DOHH2 (cell line): ENCODE results near the gene LUZP1.

Source experiments
- H3F3A ChIP-seq: fragments of 200-600 bp; sonication (generic), shearing (Covaris generic); 2 replicates; pipeline ENCODE4 v1.6.0; 2016; ENCODE audit warnings: antibody characterized with exemption, mild to moderate bottlenecking; ENCODE audit not compliant: control insufficient read depth, insufficient read depth
- H3K27ac ChIP-seq: fragments of 200-600 bp; sonication (generic); 2 replicates; pipeline ENCODE4 v1.5.1; 2014; ENCODE audit warnings: low read depth, mild to moderate bottlenecking, low read length, moderate library complexity
- H3K27me3 ChIP-seq: fragments of 200-600 bp; sonication (generic); 2 replicates; pipeline ENCODE4 v1.6.1; 2014; ENCODE audit warnings: mild to moderate bottlenecking, low read length, mixed read lengths; ENCODE audit not compliant: control insufficient read depth
- H3K36me3 ChIP-seq: fragments of 200-600 bp; sonication (generic); 2 replicates; pipeline ENCODE4 v1.6.1; 2014; ENCODE audit warnings: mild to moderate bottlenecking, low read length, moderate library complexity, mixed read lengths; ENCODE audit not compliant: control insufficient read depth
- H3K4me1 ChIP-seq: fragments of 200-600 bp; sonication (generic); 2 replicates; pipeline ENCODE4 v1.6.1; 2014; ENCODE audit warnings: mild to moderate bottlenecking, low read length, mixed read lengths; ENCODE audit not compliant: control insufficient read depth
- H3K4me2 ChIP-seq: fragments of 200-600 bp; sonication (generic); 2 replicates; pipeline ENCODE4 v1.6.0; 2014; ENCODE audit warnings: mild to moderate bottlenecking, low read length, moderate library complexity
- H3K4me3 ChIP-seq: fragments of 200-600 bp; sonication (generic); 2 replicates; pipeline ENCODE4 v1.5.1; 2014; ENCODE audit warnings: mild to moderate bottlenecking, low read length, mixed read lengths
- H3K79me2 ChIP-seq: fragments of 200-600 bp; sonication (generic); 2 replicates; pipeline ENCODE4 v1.6.1; 2014; ENCODE audit warnings: mild to moderate bottlenecking, low read length, mixed read lengths; ENCODE audit not compliant: control insufficient read depth
- H3K9me2 ChIP-seq: fragments of 200-600 bp; sonication (generic); replicated peaks from 2 replicates; pipeline ENCODE4 v1.6.1; 2014; ENCODE audit warnings: mild to moderate bottlenecking, low read length, mixed read lengths; ENCODE audit not compliant: control insufficient read depth
- H3K9me3 ChIP-seq: fragments of 200-600 bp; sonication (generic); 2 replicates; pipeline ENCODE4 v1.6.1; 2014; ENCODE audit warnings: antibody characterized with exemption, low read length, mixed read lengths; ENCODE audit not compliant: control insufficient read depth, insufficient read depth
- H4K20me1 ChIP-seq: fragments of 200-600 bp; sonication (generic); 2 replicates; pipeline ENCODE4 v1.6.0; 2014; ENCODE audit warnings: low read depth, mild to moderate bottlenecking, antibody characterized with exemption, low read length, moderate library complexity; ENCODE audit not compliant: control insufficient read depth, insufficient read depth
- CTCF ChIP-seq: fragments of 200-600 bp; sonication (generic); IDR thresholded peaks from one replicate; pipeline ENCODE4 v1.5.1; 2014; ENCODE audit warnings: antibody characterized with exemption, mild to moderate bottlenecking, low read depth, low read length; ENCODE audit not compliant: poor library complexity, severe bottlenecking
- EZH2phosphoT487 ChIP-seq: fragments of 200-600 bp; sonication (generic); IDR thresholded peaks from 2 replicates; pipeline ENCODE4 v1.6.1; 2017; ENCODE audit warnings: borderline replicate concordance, mild to moderate bottlenecking, antibody characterized with exemption, low read length, moderate library complexity, mixed read lengths

Gene LUZP1

GRCh38 chr1:23179862-23180261 lies 11.2 kb upstream of the LUZP1 start:
- TF ChIP-seq EZH2phosphoT487 = no peak
- TF ChIP-seq CTCF = no peak
- Histone ChIP-seq H3K27me3 (peaks cover 20% of the 10 kb centered on the region), H3K79me2 (no peaks in the 10 kb centered on the region), H3F3A (peaks cover 6% of the 10 kb centered on the region; the same call in 1 of the 2 replicates), H3K9me3 (no peaks in the 10 kb centered on the region), H3K4me2 (no peak overlapping the region; the same call in 1 of the 2 replicates), H3K4me3 (no peak overlapping the region), H4K20me1 (no peaks in the 10 kb centered on the region), H3K27ac (no peak overlapping the region), H3K9me2 (no peaks in the 10 kb centered on the region), H3K4me1 (peaks cover 42% of the 10 kb centered on the region), H3K36me3 (no peaks in the 10 kb centered on the region)

- Histone ChIP-seq H3K27me3 (peaks cover 17% of the 10 kb centered on the region), H3F3A (peaks cover 6% of the 10 kb centered on the region; the same call in 1 of the 2 replicates), H3K4me1 (peaks cover 42% of the 10 kb centered on the region), H3K36me3 (no peaks in the 10 kb centered on the region), H3K4me3 (no peak overlapping the region), H3K9me3 (no peaks in the 10 kb centered on the region), H3K4me2 (no peak overlapping the region), H3K79me2 (no peaks in the 10 kb centered on the region), H3K27ac (no peak overlapping the region), H3K9me2 (no peaks in the 10 kb centered on the region), H4K20me1 (no peaks in the 10 kb centered on the region)
- TF ChIP-seq CTCF (peak; percentile 28), EZH2phosphoT487 (no peak)
Measured at GRCh38 chr1:23178950-23179349, 10.3 kb upstream of the LUZP1 start.

GRCh38 chr1:23178414-23178813 lies 9.8 kb upstream of the LUZP1 start:
- Histone ChIP-seq H3K27ac (no peak overlapping the region), H4K20me1 (no peaks in the 10 kb centered on the region), H3K4me1 (peaks cover 42% of the 10 kb centered on the region), H3K9me2 (no peaks in the 10 kb centered on the region), H3K79me2 (no peaks in the 10 kb centered on the region), H3K27me3 (peaks cover 14% of the 10 kb centered on the region), H3K9me3 (no peaks in the 10 kb centered on the region), H3K4me2 (peak overlapping the region; percentile 97), H3K36me3 (no peaks in the 10 kb centered on the region), H3F3A (peaks cover 6% of the 10 kb centered on the region; the same call in 1 of the 2 replicates), H3K4me3 (peak overlapping the region; percentile 78)
- TF ChIP-seq CTCF (no peak), EZH2phosphoT487 (no peak)
